ENCODE results near the gene SLC2A11. TPM values are rescaled to one million over a fixed set of nuclear protein-coding genes. Genes with fewer than 3 reads are reported as not detected.

The SLC2A11 gene
- polyA plus RNA-seq, 1 donor from 2014 or later: 45.7 TPM

GRCh38 chr22:23815541-23816155, 42.0 kb upstream of the SLC2A11 start:
- Histone ChIP-seq H3K36me3 (ENCODE audit: insufficient read depth, low read length) (peaks cover 13% of the 10 kb centered on the region), H2AFZ (ENCODE audit: low read depth, low read length) (no peak overlapping the region), H3K4me2 (ENCODE audit: low read length) (no peak overlapping the region), H3K79me2 (replicated peaks; ENCODE audit: insufficient read depth, low read length) (no peaks in the 10 kb centered on the region), H3F3A (ENCODE audit: insufficient read depth, low read length, poor library complexity, severe bottlenecking) (no peaks in the 10 kb centered on the region), H3K9me2 (ENCODE audit: insufficient read depth, low read length) (no peaks in the 10 kb centered on the region), H3K9me3 (ENCODE audit: low read length) (no peaks in the 10 kb centered on the region), H3K9ac (ENCODE audit: low read length) (no peak overlapping the region), H4K20me1 (ENCODE audit: insufficient read depth) (no peaks in the 10 kb centered on the region), H3K4me3 (ENCODE audit: low read length) (no peak overlapping the region), H3K27ac (ENCODE audit: low read length) (no peak overlapping the region), H3K27me3 (ENCODE audit: insufficient read depth, low read depth, low read length) (no peaks in the 10 kb centered on the region)
- TF ChIP-seq MXI1 (conservative IDR thresholded peaks at IDR 0.05; ENCODE audit: poor library complexity, severe bottlenecking) (no peak), TAF1 (IDR thresholded peaks at IDR 0.05; ENCODE audit: low read depth) (no peak), EZH2 (IDR thresholded peaks at IDR 0.05; ENCODE audit: borderline replicate concordance, insufficient read depth, low read length, poor library complexity, severe bottlenecking) (no peak), SMC3 (conservative IDR thresholded peaks at IDR 0.05; ENCODE audit: poor library complexity) (no peak), RAD21 (conservative IDR thresholded peaks at IDR 0.05) (no peak)

- no peaks in the 10 kb centered on the region for H3K79me2 ChIP-seq (replicated peaks; ENCODE audit: insufficient read depth, low read length)
- H2AFZ ChIP-seq (ENCODE audit: low read depth, low read length): no peak overlapping the region
- no peaks in the 10 kb centered on the region for H3K27me3 ChIP-seq (ENCODE audit: insufficient read depth, low read depth, low read length)
- peaks cover 13% of the 10 kb centered on the region for H3K36me3 ChIP-seq (ENCODE audit: insufficient read depth, low read length)
- H3K9ac ChIP-seq (ENCODE audit: low read length): no peak overlapping the region
- H3K4me2 ChIP-seq (ENCODE audit: low read length): no peak overlapping the region
- no peaks in the 10 kb centered on the region for H3K9me2 ChIP-seq (ENCODE audit: insufficient read depth, low read length)
- no peak for TF ChIP-seq POLR2AphosphoS5 (IDR thresholded peaks at IDR 0.05)
- no peak overlapping the region for H3K4me3 ChIP-seq (ENCODE audit: low read length)
- no peaks in the 10 kb centered on the region for H3K9me3 ChIP-seq (ENCODE audit: low read length)
- no peak overlapping the region for H3K27ac ChIP-seq (ENCODE audit: low read length)
- H4K20me1 ChIP-seq (ENCODE audit: insufficient read depth): no peaks in the 10 kb centered on the region
- no peaks in the 10 kb centered on the region for H3F3A ChIP-seq (ENCODE audit: insufficient read depth, low read length, poor library complexity, severe bottlenecking)
These were observed 41.3 kb upstream of the SLC2A11 start for GRCh38 chr22:23816156-23816976.

- Histone ChIP-seq H3K27me3 (ENCODE audit: insufficient read depth, low read depth, low read length) (no peaks in the 10 kb centered on the region), H3K9me3 (ENCODE audit: low read length) (no peaks in the 10 kb centered on the region), H3K4me2 (ENCODE audit: low read length) (no peak overlapping the region), H3K79me2 (replicated peaks; ENCODE audit: insufficient read depth, low read length) (no peaks in the 10 kb centered on the region), H2AFZ (ENCODE audit: low read depth, low read length) (no peak overlapping the region), H3K9ac (ENCODE audit: low read length) (no peak overlapping the region), H3K27ac (ENCODE audit: low read length) (no peak overlapping the region), H3K36me3 (ENCODE audit: insufficient read depth, low read length) (peaks cover 13% of the 10 kb centered on the region), H3K9me2 (ENCODE audit: insufficient read depth, low read length) (no peaks in the 10 kb centered on the region), H3F3A (ENCODE audit: insufficient read depth, low read length, poor library complexity, severe bottlenecking) (no peaks in the 10 kb centered on the region), H4K20me1 (ENCODE audit: insufficient read depth) (no peaks in the 10 kb centered on the region), H3K4me3 (ENCODE audit: low read length) (no peak overlapping the region)
- TF ChIP-seq POLR2AphosphoS5 (IDR thresholded peaks at IDR 0.05): no peak
- no peak for TF ChIP-seq EZH2 (IDR thresholded peaks at IDR 0.05; ENCODE audit: borderline replicate concordance, insufficient read depth, low read length, poor library complexity, severe bottlenecking)
- no peak for TF ChIP-seq RAD21 (conservative IDR thresholded peaks at IDR 0.05)
These were observed 40.5 kb upstream of the SLC2A11 start for GRCh38 chr22:23817146-23817545.

GRCh38 chr22:23818541-23818940, 39.1 kb upstream of the SLC2A11 start:
- no peaks in the 10 kb centered on the region for H3K79me2 ChIP-seq (replicated peaks; ENCODE audit: insufficient read depth, low read length)
- no peak overlapping the region for H3K4me3 ChIP-seq (ENCODE audit: low read length)
- no peak overlapping the region for H3K27ac ChIP-seq (ENCODE audit: low read length)
- H3K36me3 ChIP-seq (ENCODE audit: insufficient read depth, low read length): peaks cover 13% of the 10 kb centered on the region
- no peak overlapping the region for H3K4me2 ChIP-seq (ENCODE audit: low read length)
- no peaks in the 10 kb centered on the region for H3K9me3 ChIP-seq (ENCODE audit: low read length)
- no peak overlapping the region for H2AFZ ChIP-seq (ENCODE audit: low read depth, low read length)
- no peaks in the 10 kb centered on the region for H3K27me3 ChIP-seq (ENCODE audit: insufficient read depth, low read depth, low read length)
- no peak overlapping the region for H3K9ac ChIP-seq (ENCODE audit: low read length)
- TF ChIP-seq SMC3 (conservative IDR thresholded peaks at IDR 0.05; ENCODE audit: poor library complexity): no peak
- no peak for TF ChIP-seq RAD21 (conservative IDR thresholded peaks at IDR 0.05)
- TF ChIP-seq EZH2 (IDR thresholded peaks at IDR 0.05; ENCODE audit: borderline replicate concordance, insufficient read depth, low read length, poor library complexity, severe bottlenecking): no peak
- TF ChIP-seq POLR2AphosphoS5 (IDR thresholded peaks at IDR 0.05): no peak
- no peak for TF ChIP-seq REST (IDR thresholded peaks at IDR 0.05; ENCODE audit: borderline replicate concordance)
- TF ChIP-seq TAF1 (IDR thresholded peaks at IDR 0.05; ENCODE audit: low read depth): no peak
- no peak for TF ChIP-seq CTCF (IDR thresholded peaks at IDR 0.05; ENCODE audit: poor library complexity, severe bottlenecking)
- no peaks in the 10 kb centered on the region for H4K20me1 ChIP-seq (ENCODE audit: insufficient read depth)
- H3K9me2 ChIP-seq (ENCODE audit: insufficient read depth, low read length): no peaks in the 10 kb centered on the region
- no peaks in the 10 kb centered on the region for H3F3A ChIP-seq (ENCODE audit: insufficient read depth, low read length, poor library complexity, severe bottlenecking)
